PC-3 (cell line): Measurements from ENCODE around the gene FAM107A.

Experiments used
- EZH2 ChIP-seq: fragments of 300-600 bp; sonication (generic); IDR thresholded peaks from one replicate; pipeline ENCODE4 v1.6.1; 2017; ENCODE audit warnings: antibody characterized with exemption, mild to moderate bottlenecking, low read length; ENCODE audit not compliant: unreplicated experiment
- EZH2phosphoT487 ChIP-seq: fragments of 300-600 bp; sonication (generic); IDR thresholded peaks from 2 replicates; pipeline ENCODE4 v1.6.1; 2018; ENCODE audit warnings: mild to moderate bottlenecking, antibody characterized with exemption, low read length, borderline replicate concordance
- TF ChIP-seq, protein P1 (sequence below): fragments of 300-600 bp; sonication (generic); conservative IDR thresholded peaks from 2 replicates; pipeline ENCODE4 v1.5.1; 2017; ENCODE audit warnings: antibody characterized with exemption, low read depth, mild to moderate bottlenecking, low read length

- TF ChIP-seq, protein P1, sequence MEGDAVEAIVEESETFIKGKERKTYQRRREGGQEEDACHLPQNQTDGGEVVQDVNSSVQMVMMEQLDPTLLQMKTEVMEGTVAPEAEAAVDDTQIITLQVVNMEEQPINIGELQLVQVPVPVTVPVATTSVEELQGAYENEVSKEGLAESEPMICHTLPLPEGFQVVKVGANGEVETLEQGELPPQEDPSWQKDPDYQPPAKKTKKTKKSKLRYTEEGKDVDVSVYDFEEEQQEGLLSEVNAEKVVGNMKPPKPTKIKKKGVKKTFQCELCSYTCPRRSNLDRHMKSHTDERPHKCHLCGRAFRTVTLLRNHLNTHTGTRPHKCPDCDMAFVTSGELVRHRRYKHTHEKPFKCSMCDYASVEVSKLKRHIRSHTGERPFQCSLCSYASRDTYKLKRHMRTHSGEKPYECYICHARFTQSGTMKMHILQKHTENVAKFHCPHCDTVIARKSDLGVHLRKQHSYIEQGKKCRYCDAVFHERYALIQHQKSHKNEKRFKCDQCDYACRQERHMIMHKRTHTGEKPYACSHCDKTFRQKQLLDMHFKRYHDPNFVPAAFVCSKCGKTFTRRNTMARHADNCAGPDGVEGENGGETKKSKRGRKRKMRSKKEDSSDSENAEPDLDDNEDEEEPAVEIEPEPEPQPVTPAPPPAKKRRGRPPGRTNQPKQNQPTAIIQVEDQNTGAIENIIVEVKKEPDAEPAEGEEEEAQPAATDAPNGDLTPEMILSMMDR = no peak
- TF ChIP-seq EZH2phosphoT487 (no peak), EZH2 (no peak)
Observed at GRCh38 chr3:58608648-58609047, 31.5 kb upstream of the FAM107A start.
